Naive thymus-derived CD8-positive, alpha-beta T cell (primary cell): ENCODE measurements around the gene RELL1. TPM values are rescaled to one million over a fixed set of nuclear protein-coding genes. Genes with fewer than 3 reads are reported as not detected.

Source experiments
- ATAC-seq, 2 donors: fragments of 150-1000 bp; cut with Tn5 transposase in 1 of 2; sonication (Bioruptor Pico), chemical (Tn5 transposase) in 1 of 2; 1 replicate in 1 of 2; 2 replicates in 1 of 2; pipeline ENCODE4 v1.10.0; 2021; ENCODE audit warnings: mild to moderate bottlenecking in 2 of 2, moderate library complexity in 2 of 2
- POLR2A ChIA-PET: fragments of 350-600 bp; sonication (Branson Sonifier 250); formaldehyde crosslinking; loops from one replicate; lab custom pipeline; 2021; ENCODE audit warnings: antibody characterized with exemption; lab: Charles Lee
- DNase-seq, 10 donors: peaks; one replicate each; pipeline versions ENCODE4 v3.0.0 to v3.0.0-alpha.2; 2020 to 2022
- H3K27ac Mint-ChIP-seq, 10 donors: one replicate each; pipeline ENCODE4 v1.8.0; 2020 to 2022; ENCODE audit warnings: mild to moderate bottlenecking in 10 of 10, mixed read lengths in 10 of 10, moderate library complexity in 4 of 10, inconsistent platforms in 1 of 10
- H3K27me3 Mint-ChIP-seq, 5 donors: one replicate each; pipeline ENCODE4 v1.8.0; 2021 to 2022; ENCODE audit warnings: mixed read lengths in 5 of 5
- H3K36me3 Mint-ChIP-seq, 3 donors: one replicate each; pipeline ENCODE4 v1.8.0; 2020 to 2022; ENCODE audit warnings: mixed read lengths in 3 of 3, mild to moderate bottlenecking in 2 of 3, inconsistent platforms in 1 of 3
- H3K4me1 Mint-ChIP-seq, 4 donors: one replicate each; pipeline ENCODE4 v1.8.0; 2021 to 2022; ENCODE audit warnings: mixed read lengths in 4 of 4
- H3K4me3 Mint-ChIP-seq, 10 donors: one replicate each; pipeline ENCODE4 v1.8.0; 2020 to 2022; ENCODE audit warnings: mild to moderate bottlenecking in 10 of 10, mixed read lengths in 10 of 10, moderate library complexity in 6 of 10, inconsistent platforms in 1 of 10
- H3K9me3 Mint-ChIP-seq, 9 donors: one replicate each; pipeline ENCODE4 v1.8.0; 2020 to 2022; ENCODE audit warnings: mixed read lengths in 9 of 9, mild to moderate bottlenecking in 3 of 9, inconsistent platforms in 1 of 9, moderate library complexity in 1 of 9
- polyA plus RNA-seq, 3 donors: library from polyadenylated mRNA; unstranded; fragments of 300-500 nt; fragmentation: Illumina TruSeq; gene quantifications; one replicate each; pipeline ENCODE4 v1.2.3, GENCODE V29; 2021
- total RNA-seq, 8 experiments: library from RNA in 2 of 8; stranded (reverse) in 2 of 8; gene quantifications; one replicate each; pipeline ENCODE4 v1.2.3 and lab custom pipeline; 2021 to 2026

RELL1 gene
- total and polyA plus RNA-seq, 5 experiments from 2014 or later, result 5.7 to 27.9 (median 6.6) TPM

DNA sequence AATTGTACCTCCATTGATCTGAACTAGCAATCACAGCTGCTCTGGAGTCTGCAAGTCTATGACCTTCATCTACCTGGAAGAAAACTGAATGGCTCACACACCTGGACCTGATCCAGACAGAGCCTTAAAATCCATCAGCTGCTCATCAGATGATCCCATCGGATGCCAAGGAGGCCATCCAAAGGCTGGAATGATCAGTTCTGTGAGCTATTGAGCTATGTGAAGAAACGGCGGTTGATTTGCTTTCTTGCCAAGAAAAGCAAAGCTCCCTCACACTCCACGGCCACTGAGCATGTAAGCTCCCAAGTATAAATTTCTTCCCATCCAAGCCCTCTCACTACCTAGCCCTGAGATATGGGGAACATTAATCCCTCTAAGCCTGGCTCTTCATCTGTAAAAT is 63.1 kb downstream of the RELL1 start:
- H3K36me3 Mint-ChIP-seq, result peaks cover 0 to 72% (median 21%) of the 10 kb centered on the region in 3 donors
- no peak for ATAC-seq
- no peak overlapping the region for H3K27ac Mint-ChIP-seq
- DNase-seq, result no peak
- POLR2A ChIA-PET, result interaction anchor here (1.0 kb wide), 1 partner anchor 119 kb away, joined by 4 read pairs; no protein-coding TSS in a partner anchor
- no peaks in the 10 kb centered on the region for H3K27me3 Mint-ChIP-seq
- no peak overlapping the region for H3K4me3 Mint-ChIP-seq
- peaks cover 0 to 2% (median 0%) of the 10 kb centered on the region in 4 donors for H3K4me1 Mint-ChIP-seq
- H3K9me3 Mint-ChIP-seq, result no peaks in the 10 kb centered on the region

DNA sequence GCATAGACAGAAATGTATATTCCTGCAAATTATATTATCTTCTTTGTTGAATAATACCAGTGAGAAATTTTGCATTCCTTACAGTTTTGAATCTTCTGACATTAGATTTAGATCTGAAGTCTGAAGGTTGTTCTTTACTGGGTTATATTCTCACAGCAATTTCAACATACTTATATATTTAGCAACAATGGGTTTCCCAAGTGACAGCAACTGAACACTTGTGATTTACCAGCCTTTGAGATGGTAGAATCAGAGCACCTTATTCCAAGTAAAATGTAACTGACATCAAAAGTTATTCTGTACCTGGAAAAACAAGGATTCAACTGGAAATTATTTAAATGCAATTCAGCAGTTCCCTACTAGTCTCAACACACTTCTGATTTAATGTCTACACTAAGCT is 66.0 kb downstream of the RELL1 start:
- no peak for DNase-seq
- Mint-ChIP-seq H3K36me3 (peaks cover 0 to 60% (median 14%) of the 10 kb centered on the region in 3 donors), H3K27ac (no peak overlapping the region), H3K4me3 (no peak overlapping the region), H3K9me3 (no peaks in the 10 kb centered on the region), H3K4me1 (peaks cover 6 to 11% (median 10%) of the 10 kb centered on the region in 4 donors), H3K27me3 (no peaks in the 10 kb centered on the region)
- POLR2A ChIA-PET, result no interaction called here
- ATAC-seq, result no peak

DNA sequence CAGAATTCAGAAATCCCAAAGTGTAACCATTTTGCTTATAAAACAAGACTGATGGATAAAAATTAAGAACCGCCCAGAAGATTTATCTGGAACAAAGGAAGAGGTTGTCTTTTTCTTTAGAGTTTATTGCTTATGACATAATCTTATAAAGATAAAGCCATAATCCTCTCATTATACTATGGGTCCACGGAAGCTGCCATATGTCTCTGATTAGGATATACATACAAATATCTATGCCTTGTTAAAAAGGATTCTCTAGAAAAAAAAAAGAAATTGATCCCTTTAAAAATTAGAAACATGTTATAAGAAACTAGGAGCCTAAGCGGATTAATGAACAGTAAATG is 70.5 kb downstream of the RELL1 start:
- POLR2A ChIA-PET, result no interaction called here
- Mint-ChIP-seq H3K4me3 (no peak overlapping the region), H3K9me3 (no peaks in the 10 kb centered on the region), H3K27me3 (no peaks in the 10 kb centered on the region), H3K36me3 (peaks cover 0 to 46% (median 12%) of the 10 kb centered on the region in 3 donors), H3K4me1 (peaks cover 6 to 16% (median 13%) of the 10 kb centered on the region in 4 donors), H3K27ac (peak overlapping the region in 3 of 10 donors; percentile 23 to 79 (median 78))
- DNase-seq (no peak), ATAC-seq (no peak)

DNA sequence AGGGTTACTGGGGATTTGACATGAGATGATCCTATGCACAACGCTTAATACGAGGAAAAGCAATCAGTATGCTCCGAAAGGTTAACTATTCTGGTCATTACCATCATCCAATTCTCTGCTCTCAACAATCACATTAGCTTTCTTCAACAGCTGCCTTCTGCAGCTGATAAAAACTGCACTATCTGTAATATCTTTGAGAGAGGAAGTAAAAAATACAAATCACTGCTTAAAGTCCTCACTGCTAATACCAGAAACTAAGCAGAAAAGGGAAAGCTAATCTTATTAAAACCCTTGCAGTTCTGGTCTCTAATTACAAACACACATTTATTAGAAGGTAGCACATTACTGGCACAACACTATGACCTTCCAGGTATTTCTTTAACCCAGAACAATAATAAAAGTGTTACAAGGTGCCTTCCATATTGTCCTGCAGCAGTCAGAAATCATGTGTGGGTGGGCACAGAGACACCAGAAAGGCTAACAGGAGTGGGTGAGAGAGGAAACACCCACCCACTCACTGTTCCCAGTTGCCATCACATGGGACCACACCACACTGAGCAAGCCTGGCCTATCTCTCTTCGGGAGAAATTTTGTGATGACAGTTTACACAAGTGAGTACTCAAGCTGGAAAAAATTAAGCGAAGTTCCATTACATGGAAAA is 71.0 kb downstream of the RELL1 start:
- Mint-ChIP-seq H3K36me3 (peaks cover 0 to 51% (median 16%) of the 10 kb centered on the region in 3 donors), H3K9me3 (no peaks in the 10 kb centered on the region), H3K4me3 (no peak overlapping the region), H3K27ac (peak overlapping the region in 5 of 10 donors; percentile 23 to 79 (median 38)), H3K27me3 (no peaks in the 10 kb centered on the region), H3K4me1 (peaks cover 6 to 16% (median 13%) of the 10 kb centered on the region in 4 donors)
- POLR2A ChIA-PET, result no interaction called here
- no peak for ATAC-seq
- DNase-seq, result no peak

DNA sequence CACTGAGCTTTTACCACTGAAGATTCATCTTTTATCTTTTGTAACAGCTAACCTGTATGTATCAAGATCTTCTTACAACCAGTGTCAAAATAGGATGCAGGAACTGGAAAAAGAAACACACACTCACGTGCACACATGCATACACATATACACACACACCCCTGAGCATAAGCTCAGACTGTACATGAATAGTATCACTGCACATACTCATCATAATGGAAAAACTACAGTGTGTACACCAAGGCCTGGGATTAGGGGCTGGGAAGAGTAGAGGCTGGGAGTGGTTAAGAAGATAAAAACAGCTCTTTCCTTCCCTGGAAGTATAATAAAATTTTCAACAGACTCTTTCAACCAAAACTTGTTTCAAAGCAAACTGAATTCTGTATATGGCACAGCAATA is 73.4 kb downstream of the RELL1 start:
- Mint-ChIP-seq H3K4me1 (peaks cover 6 to 16% (median 13%) of the 10 kb centered on the region in 4 donors), H3K36me3 (peaks cover 10 to 48% (median 29%) of the 10 kb centered on the region in 3 donors), H3K27ac (peak overlapping the region in 2 of 10 donors; percentile 8 to 17), H3K9me3 (peaks cover 0 to 6% (median 0%) of the 10 kb centered on the region in 9 donors), H3K4me3 (no peak overlapping the region), H3K27me3 (no peaks in the 10 kb centered on the region)
- POLR2A ChIA-PET, result no interaction called here
- DNase-seq (no peak), ATAC-seq (no peak)

DNA sequence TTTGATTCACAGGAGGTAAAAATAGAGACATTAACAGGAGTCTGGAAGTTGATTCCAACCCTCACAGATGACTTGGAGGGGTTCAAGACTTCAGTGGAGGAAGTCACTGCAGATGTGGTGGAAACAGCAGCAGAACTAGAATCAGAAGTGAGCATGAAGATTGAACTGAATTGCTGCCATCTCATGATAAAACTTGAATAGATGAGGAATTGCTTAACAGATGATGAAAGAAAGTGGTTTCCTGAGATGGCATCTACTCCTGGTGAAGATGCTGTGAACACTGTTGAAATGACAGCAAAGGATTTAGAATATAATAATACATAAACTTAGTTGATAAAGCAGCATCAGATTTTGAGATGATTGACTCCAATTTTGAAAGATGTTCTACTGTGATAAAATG is 76.5 kb downstream of the RELL1 start:
- Mint-ChIP-seq H3K9me3 (peaks cover 0 to 6% (median 0%) of the 10 kb centered on the region in 9 donors), H3K4me1 (peaks cover 0 to 15% (median 7%) of the 10 kb centered on the region in 4 donors), H3K27ac (peak overlapping the region in 1 of 10 donors; percentile 43), H3K27me3 (no peaks in the 10 kb centered on the region), H3K4me3 (no peak overlapping the region), H3K36me3 (peaks cover 10 to 38% (median 29%) of the 10 kb centered on the region in 3 donors)
- POLR2A ChIA-PET, result no interaction called here
- DNase-seq (no peak), ATAC-seq (no peak)

DNA sequence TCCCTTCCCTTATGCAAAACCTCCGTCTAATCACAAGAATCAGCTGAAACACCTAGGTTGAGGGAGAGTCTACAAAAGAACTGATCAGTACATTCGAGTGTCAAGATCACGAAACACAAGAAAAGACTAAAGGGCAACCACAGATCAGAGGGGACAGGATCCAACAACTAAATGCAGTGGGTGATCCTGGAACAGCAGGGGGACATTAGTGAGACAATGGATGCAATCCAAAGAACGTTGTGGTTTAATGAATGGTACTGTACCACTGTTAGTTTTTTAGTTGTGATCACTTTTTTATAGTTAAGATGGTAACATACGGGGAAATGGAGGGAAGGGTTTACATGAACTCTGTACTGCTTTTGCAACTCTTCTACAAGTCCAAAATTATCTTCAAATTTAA is 79.2 kb downstream of the RELL1 start:
- POLR2A ChIA-PET, result no interaction called here
- Mint-ChIP-seq H3K36me3 (peaks cover 10 to 25% (median 23%) of the 10 kb centered on the region in 3 donors), H3K27ac (peak overlapping the region in 3 of 10 donors; percentile 8 to 90 (median 11)), H3K27me3 (peaks cover 0 to 2% (median 0%) of the 10 kb centered on the region in 5 donors), H3K4me1 (peaks cover 2 to 21% (median 12%) of the 10 kb centered on the region in 4 donors), H3K9me3 (peaks cover 0 to 6% (median 0%) of the 10 kb centered on the region in 9 donors), H3K4me3 (no peak overlapping the region)
- ATAC-seq (no peak), DNase-seq (no peak)

DNA sequence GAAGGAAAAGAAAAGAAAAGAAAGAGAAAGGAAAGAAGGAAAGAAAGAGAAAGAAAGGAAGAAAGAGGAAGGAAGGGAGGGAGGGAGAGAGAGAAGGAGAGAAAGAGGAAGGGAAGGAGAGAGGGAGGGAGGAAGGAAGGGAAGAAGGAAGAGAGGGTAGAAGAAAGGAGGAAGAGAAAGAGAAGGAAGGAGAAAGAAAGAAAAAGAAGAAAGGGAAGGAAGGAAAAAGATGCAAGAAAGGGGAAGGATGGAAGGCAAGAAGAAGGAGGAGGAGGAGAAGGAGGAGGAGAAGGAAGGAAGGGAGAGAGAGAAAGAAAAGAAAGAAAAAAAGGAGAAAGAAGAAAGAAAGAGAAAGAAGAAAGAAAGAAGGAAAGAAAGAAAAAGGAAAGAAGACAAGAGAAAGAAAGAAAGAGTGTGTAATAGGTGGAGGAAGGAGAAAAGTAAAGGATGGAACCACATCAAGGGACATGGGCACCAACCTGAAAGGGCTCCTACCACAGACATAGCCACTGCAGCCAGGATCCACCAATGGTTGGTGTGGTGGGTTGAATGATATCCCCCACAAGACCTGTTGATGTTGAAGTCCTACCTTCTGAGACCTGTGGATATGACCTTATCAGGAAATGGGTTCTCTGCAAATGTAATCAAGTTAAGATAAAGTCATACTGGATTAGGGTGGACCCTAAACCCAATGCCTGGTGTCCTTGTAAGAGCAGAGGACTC is 80.2 kb downstream of the RELL1 start:
- peaks cover 10 to 19% (median 18%) of the 10 kb centered on the region in 3 donors for H3K36me3 Mint-ChIP-seq
- peak overlapping the region in 2 of 10 donors; percentile 74 to 90 for H3K27ac Mint-ChIP-seq
- H3K9me3 Mint-ChIP-seq, result peaks cover 0 to 6% (median 0%) of the 10 kb centered on the region in 9 donors
- POLR2A ChIA-PET, result no interaction called here
- peaks cover 0 to 2% (median 0%) of the 10 kb centered on the region in 5 donors for H3K27me3 Mint-ChIP-seq
- DNase-seq (no peak), ATAC-seq (no peak)
- H3K4me3 Mint-ChIP-seq, result no peak overlapping the region
- peaks cover 4 to 21% (median 12%) of the 10 kb centered on the region in 4 donors for H3K4me1 Mint-ChIP-seq

DNA sequence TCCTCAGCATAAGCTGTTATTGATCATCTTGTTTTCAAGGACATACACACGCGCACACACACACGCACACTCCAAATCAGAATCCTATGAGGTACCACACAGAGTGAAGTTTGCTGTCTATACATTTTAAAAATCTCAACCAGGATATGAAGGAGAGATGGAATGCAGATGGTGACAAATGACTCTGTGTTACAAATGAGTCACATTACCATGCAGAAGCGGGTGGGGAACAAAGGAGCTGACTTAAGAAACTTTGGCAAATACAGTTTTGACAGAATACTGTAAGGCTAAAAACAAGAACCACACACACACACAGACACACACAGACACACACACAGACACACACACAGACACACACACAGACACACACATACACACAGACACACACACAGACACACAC is 81.7 kb downstream of the RELL1 start:
- no peak for DNase-seq
- H3K27ac Mint-ChIP-seq, result peak overlapping the region in 2 of 10 donors; percentile 77 to 90
- POLR2A ChIA-PET, result no interaction called here
- peaks cover 4 to 21% (median 12%) of the 10 kb centered on the region in 4 donors for H3K4me1 Mint-ChIP-seq
- no peak for ATAC-seq
- H3K4me3 Mint-ChIP-seq, result no peak overlapping the region
- H3K9me3 Mint-ChIP-seq, result peaks cover 0 to 6% (median 0%) of the 10 kb centered on the region in 9 donors
- peaks cover 7 to 9% (median 8%) of the 10 kb centered on the region in 3 donors for H3K36me3 Mint-ChIP-seq
- peaks cover 0 to 2% (median 0%) of the 10 kb centered on the region in 5 donors for H3K27me3 Mint-ChIP-seq

DNA sequence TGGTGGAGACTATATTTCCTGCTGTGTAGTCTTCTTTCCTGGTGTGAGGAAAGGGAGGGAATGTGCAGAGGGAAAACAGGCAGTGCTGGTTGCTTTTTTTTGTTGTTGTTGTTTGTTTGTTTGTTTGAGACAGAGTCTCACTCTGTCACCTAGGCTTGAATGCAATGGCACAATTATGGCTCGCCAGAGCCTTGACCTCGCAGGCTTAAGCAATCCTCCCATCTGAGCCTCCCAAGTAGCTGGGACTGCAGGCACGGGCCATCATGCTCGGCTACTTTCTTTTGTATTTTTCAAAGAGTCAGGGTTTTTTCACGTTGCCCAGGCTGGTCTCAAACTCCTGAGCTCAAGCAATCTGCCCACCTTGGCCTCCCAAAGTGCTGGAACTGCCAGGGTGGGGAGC is 82.5 kb downstream of the RELL1 start:
- POLR2A ChIA-PET, result interaction anchor here (0.8 kb wide), 1 partner anchor 223 kb away, joined by 3 read pairs; the partner anchor contains the start of gene PGM2
- H3K4me1 Mint-ChIP-seq, result peaks cover 4 to 21% (median 12%) of the 10 kb centered on the region in 4 donors
- DNase-seq, result no peak
- H3K27me3 Mint-ChIP-seq, result peaks cover 0 to 2% (median 0%) of the 10 kb centered on the region in 5 donors
- H3K36me3 Mint-ChIP-seq, result peaks cover 0 to 1% (median under 1%) of the 10 kb centered on the region in 3 donors
- no peak overlapping the region for H3K4me3 Mint-ChIP-seq
- H3K27ac Mint-ChIP-seq, result peak overlapping the region in 2 of 10 donors; percentile 56 to 90
- no peaks in the 10 kb centered on the region for H3K9me3 Mint-ChIP-seq
- no peak for ATAC-seq

DNA sequence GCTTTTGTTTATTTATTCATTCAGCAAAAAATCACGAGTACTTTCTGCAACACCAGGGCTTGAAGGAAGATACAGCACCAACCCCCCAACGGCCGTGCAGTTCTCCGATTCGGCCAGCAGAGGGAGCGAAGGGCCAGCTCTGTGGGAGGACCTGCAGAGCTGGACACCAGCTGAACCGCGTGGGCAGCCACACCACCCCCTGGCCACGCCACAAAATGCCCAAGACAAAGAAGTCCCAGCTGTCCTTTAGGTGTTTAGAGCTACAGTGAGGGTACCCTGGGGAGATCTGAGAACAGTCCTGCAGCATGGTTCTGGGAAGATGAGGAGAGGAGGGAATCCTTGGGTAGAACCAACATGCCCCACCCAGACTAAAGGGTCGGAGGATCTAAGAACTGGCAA is 83.1 kb downstream of the RELL1 start:
- H3K4me1 Mint-ChIP-seq, result peaks cover 4 to 21% (median 12%) of the 10 kb centered on the region in 4 donors
- H3K27me3 Mint-ChIP-seq, result peaks cover 0 to 2% (median 0%) of the 10 kb centered on the region in 5 donors
- POLR2A ChIA-PET, result interaction anchor here (1.2 to 1.3 kb wide), 2 partner anchors 176 to 184 kb away, joined by 3 read pairs; no protein-coding TSS in a partner anchor
- H3K9me3 Mint-ChIP-seq, result no peaks in the 10 kb centered on the region
- peak overlapping the region in 1 of 10 donors; percentile 52 for H3K4me3 Mint-ChIP-seq
- DNase-seq (peak; percentile 47 to 83 (median 69)), ATAC-seq (peak; percentile 66 to 82)
- peak overlapping the region in 4 of 10 donors; percentile 23 to 80 (median 68) for H3K27ac Mint-ChIP-seq
- no peaks in the 10 kb centered on the region for H3K36me3 Mint-ChIP-seq

DNA sequence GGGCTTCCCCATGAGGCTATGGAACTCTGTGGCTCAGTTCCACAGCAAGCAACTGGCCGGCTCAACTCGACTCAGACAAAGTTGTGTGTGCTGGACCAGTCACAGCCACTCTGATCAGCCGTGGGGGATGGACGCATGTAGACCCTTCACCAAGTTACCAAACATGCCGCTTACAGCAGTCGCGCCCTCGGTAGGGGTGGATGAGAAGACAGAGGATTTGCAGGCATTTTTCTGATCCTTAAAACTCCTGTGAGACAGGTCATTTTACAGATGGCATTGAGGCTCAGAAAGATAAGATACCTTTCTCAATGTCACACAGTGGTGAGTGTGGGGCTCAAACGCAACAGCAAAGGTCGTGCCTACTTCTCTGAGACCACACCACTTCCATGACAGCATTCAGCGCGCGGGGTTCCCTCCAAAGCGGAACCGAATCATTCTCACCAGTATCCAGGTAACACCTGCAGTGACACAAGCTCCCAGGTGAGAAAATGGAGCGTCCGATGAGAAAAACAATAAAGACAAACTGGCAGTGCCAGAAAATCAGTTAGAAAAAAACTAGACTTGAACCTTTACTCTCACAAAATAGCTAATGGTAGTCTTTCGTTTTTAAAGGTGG is 83.6 kb downstream of the RELL1 start:
- Mint-ChIP-seq H3K4me3 (no peak overlapping the region), H3K9me3 (no peaks in the 10 kb centered on the region), H3K36me3 (no peaks in the 10 kb centered on the region), H3K4me1 (peaks cover 4 to 21% (median 12%) of the 10 kb centered on the region in 4 donors), H3K27ac (peak overlapping the region in 3 of 10 donors; percentile 22 to 76 (median 23)), H3K27me3 (peaks cover 0 to 2% (median 0%) of the 10 kb centered on the region in 5 donors)
- no peak for DNase-seq
- ATAC-seq, result no peak
- POLR2A ChIA-PET, result interaction anchor here (1.2 to 1.3 kb wide), 2 partner anchors 177 to 185 kb away, joined by 3 read pairs; no protein-coding TSS in a partner anchor
